C4-2B (cell line): ENCODE measurements around the gene PIP4K2B.

Source experiments
- H3K27ac ChIP-seq: fragments of 450-650 bp; 2 replicates; pipeline ENCODE4 v1.5.1; 2017
- ZFX ChIP-seq: fragments of 450-650 bp; IDR thresholded peaks from 2 replicates; pipeline ENCODE4 v1.6.1; 2017
- TF ChIP-seq, protein P1 (sequence below): fragments of 450-650 bp; conservative IDR thresholded peaks from 2 replicates; pipeline ENCODE4 v1.5.1; 2017; ENCODE audit warnings: mild to moderate bottlenecking

The PIP4K2B gene

DNA sequence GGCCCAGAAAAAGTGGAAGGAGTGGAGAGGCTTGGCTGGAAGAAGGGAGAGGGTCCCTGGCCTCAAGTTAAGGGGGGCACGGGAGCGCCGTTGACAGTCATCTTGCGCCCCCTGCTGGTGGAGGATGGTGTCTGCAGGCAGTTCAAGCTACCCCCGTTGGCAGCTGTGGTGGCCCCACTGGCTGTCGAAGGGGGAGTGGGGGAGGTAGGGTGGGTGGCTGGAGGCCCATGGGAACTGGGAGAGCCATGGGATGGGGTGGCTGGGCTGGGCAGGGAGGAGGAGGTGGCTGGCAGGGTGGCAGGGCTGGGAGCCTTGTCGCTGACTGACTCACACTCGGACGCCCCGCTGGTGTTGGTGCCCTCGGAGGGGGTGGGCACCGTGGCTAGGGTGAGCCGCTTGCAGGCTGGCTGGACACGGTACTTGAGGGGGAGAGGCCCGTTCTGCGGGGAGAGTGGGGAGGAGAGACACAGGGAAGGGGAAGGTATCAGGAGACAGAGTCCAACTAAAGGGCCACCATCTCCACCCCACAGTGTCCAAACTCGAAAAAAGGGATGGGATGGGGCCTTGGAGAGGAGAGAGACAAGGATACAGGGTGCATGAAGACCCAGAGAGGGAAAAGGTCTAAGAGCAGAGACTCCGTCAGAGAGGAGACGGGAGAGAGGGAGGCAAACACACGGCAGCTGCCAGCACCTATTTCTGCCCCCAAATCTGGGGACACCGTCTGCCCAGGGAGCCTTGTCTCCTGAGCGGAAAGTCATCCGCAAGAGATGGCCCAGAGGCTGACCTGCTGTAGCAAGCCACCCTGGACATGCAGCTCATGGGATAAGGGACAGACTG lies 64.0 kb downstream of the PIP4K2B start:
- peak overlapping the region; percentile 8; the same call in 1 of the 2 replicates for H3K27ac ChIP-seq
- TF ChIP-seq ZFX = no peak
- TF ChIP-seq, protein P1, sequence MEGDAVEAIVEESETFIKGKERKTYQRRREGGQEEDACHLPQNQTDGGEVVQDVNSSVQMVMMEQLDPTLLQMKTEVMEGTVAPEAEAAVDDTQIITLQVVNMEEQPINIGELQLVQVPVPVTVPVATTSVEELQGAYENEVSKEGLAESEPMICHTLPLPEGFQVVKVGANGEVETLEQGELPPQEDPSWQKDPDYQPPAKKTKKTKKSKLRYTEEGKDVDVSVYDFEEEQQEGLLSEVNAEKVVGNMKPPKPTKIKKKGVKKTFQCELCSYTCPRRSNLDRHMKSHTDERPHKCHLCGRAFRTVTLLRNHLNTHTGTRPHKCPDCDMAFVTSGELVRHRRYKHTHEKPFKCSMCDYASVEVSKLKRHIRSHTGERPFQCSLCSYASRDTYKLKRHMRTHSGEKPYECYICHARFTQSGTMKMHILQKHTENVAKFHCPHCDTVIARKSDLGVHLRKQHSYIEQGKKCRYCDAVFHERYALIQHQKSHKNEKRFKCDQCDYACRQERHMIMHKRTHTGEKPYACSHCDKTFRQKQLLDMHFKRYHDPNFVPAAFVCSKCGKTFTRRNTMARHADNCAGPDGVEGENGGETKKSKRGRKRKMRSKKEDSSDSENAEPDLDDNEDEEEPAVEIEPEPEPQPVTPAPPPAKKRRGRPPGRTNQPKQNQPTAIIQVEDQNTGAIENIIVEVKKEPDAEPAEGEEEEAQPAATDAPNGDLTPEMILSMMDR = peak; percentile 95

DNA sequence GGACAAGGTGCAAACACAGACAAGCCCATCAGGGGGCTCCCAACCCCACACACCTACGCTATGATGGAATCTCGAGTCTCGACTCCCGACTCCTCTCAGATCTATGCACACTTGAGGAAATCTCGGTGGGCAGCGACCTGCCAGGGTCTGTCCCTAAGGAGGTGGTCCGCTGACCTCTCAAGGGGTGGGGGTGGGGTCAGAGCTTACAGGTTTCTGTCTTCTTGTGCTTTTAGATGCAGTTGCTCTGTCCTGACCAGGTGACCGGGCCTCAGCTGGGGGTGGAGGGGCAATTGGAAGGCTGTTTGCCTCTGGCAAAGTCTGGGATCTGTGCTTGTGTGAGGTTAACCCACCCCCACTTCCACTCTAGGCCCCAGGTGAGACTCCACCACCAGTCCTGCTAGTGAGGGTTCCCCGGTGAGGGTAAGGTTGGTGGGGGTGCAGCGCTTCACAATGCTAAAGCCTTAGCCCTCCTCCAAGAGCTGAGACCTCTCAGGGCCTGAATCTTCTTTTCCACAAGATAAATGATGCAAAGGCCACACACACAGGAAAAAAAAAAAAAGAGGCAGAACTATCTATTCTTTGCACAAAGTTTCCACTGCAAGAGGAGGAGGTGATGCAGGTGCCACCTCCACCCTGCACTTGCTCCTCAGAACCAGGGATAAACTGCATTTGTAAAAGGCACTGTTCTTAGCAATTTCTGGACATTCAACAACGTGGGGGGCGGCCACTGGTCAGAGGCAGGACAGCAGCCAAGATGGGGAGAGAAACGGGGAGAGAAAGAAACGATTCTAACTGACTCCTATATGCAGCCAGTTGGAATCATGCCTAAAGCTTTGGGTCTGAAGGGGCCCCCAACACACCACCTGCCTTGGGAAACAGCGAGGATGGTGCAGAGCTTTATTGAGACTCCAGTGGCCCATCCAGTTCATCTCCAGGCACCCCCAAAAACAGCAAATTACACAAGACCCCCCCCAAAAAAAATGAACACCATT lies 65.1 kb downstream of the PIP4K2B start:
- TF ChIP-seq ZFX = no peak
- TF ChIP-seq, protein P1 = no peak
- peak overlapping the region; percentile 95 for H3K27ac ChIP-seq

DNA sequence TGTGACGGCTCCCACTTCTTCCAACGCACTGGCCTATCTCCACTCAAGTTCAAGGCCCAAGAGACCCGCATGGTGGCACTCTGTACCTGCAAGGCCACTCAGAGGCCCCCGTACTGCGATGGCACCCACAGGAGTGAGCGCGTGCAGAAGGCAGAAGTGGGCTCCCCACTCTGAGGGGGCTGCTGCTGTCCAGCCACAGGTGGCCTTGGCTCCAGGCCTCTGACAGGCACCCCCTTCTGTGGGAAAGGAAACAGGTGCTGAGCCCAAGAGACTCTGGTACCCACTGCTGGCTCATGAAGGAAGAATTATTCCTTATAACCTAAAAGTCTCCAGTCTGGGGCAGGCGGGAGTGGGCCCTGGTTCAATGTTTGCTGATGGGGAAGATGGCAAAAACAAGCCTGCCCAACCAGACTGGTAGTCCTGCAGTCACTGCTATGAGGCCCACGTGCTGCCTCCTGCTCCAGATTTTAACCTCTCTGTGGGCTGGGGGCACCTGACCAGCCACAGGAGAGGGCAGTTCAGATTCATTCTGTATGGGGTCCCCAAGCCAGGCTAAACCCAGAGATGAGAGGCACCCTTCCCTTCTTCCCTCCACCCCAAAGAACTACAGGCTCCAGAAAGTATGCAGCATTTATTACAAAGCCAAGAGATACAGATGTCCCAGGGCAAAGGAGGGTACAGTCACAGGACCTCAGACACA lies 65.9 kb downstream of the PIP4K2B start:
- H3K27ac ChIP-seq = peak overlapping the region; percentile 95

DNA sequence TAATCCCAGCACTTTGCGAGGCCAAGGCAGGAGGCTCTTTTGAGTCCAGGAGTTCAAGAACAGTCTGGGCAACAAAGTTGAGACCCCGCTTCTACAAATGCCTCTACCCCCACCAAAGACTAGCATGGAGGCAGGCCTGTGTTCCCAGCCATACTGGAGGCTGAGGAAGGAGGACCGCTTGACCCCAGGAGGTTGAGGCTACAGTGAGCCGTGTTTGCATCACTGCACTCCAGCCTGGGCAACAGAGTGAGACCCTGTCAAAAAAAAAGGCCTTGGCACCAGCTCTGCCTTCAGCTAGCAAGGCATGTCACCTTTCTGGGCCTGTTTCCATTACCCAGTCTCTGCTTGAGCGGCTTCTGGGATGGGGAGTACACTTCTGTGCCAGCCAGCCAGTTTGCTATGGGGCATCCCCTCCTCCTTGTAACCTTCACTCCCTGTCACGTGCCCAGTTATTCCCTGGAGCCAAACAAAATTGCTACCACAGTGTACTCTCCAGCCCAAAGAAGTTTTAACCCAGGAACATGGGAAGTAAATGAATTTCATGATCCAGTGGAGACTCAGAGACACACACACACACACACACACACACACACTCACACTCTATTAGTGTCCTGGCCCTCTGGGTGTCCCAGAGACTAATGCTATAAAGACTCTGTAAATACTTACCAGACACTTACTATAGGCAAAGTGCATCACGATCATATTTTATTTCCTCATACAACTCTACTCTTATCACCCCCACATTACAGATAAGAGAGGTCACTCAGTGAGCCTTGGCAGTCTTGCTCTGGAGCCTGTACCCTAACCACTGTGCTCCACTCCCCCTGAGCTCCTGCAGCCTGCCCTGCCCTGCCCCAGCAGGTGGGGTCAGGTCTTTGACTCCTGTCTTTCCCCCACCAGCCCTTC lies 66.7 kb downstream of the PIP4K2B start:
- TF ChIP-seq, protein P1 = no peak
- TF ChIP-seq ZFX = no peak
- peak overlapping the region; percentile 95 for H3K27ac ChIP-seq

More for the DNA sequence above, 65.9 kb downstream of the PIP4K2B start:
- TF ChIP-seq, protein P1 = 0 out of 2 replicates have a peak, but pooled peaks have one; percentile 5
- no peak for TF ChIP-seq ZFX

DNA sequence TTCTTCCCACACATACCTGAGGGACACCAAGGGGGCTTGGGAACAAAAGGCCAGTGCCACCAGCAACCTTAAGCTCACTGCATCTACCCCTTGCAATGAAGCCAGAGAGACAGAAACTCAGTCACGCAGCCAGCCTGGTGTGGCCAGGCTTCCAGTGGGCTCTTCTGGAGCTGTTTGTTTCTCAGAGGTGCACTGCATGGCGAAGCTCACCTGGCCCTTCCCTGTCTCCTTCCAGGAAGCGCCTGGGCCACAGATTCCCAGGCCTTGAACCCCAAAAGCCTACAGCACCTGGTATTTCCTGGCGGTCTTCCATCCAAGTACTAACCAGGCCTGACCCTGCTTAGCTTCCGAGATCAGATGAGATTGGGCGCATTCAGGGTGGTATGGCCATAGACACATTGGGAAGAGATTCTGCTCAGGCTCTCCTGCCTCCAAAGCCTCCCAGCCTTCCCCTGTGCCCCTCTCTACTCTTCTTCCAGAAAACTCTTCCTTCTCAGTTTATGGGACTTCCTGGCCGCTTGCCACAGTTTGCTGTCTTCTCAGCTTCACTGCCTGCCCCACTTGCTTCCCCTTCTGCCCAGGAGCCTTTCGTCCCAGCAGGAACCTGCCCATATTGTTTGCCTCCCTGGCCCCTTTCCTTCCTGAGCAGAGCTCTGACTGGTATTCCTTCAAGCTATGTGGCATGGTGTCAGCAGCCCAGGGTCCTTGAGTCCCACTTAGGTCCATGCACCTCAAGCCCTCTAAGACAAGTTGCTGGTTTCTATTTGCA lies 67.6 kb downstream of the PIP4K2B start:
- TF ChIP-seq ZFX = no peak
- TF ChIP-seq, protein P1 = no peak
- H3K27ac ChIP-seq = peak overlapping the region; percentile 95
